HG03558 (cell line): ENCODE results near the gene KCNMA1.

Experiments used
- ATAC-seq: cut with Tn5 transposase; IDR thresholded peaks from one replicate; pipeline ENCODE4 v1.9.1; 2021; ENCODE audit warnings: moderate number of reproducible peaks; ENCODE audit not compliant: unreplicated experiment; ENCODE audit errors: extremely low read depth

KCNMA1 gene

DNA sequence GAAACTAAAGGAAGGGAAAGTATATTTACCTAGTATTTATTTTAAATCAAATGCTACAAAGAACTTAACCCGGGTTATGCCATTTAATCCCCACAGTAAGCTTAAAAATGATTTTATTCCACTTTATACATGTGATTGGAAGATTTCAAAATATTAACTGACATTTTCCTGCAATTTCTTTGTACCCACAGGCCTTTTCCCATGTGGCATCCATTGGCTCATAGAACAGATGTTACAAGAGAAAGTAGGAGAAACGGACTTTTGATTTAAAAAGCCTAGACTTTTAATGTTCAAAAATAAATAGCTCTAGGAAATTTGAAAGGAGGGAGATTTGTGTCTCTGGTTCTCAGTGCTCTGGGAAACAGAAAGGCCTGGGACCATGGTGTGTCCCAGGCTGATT is 807.9 kb downstream of the KCNMA1 start:
- no peak for ATAC-seq
